ENCODE measurements around the gene ZNF22. TPM values are rescaled to one million over a fixed set of nuclear protein-coding genes. Genes with fewer than 3 reads are reported as not detected.

ZNF22 gene
- total RNA-seq (10 to 100 TPM; 11.0 to 17.2 (median 15.4) TPM), polyA plus RNA-seq (10 to 100 TPM; 16.2 to 16.3 TPM)
- long read RNA-seq, donor 1, transcript ZNF22-201 (2 exons, 2,551 nt), result major isoform, 31 of 36 reads
- long read RNA-seq, donor 1, partial matches to known transcripts, result 0 of 36 reads
- long read RNA-seq, donor 1, other reads (novel, unspliced or antisense), result 5 of 36 reads
- long read RNA-seq, donor 2, transcript ZNF22-201 (2 exons, 2,551 nt), result major isoform, 24 of 26 reads
- long read RNA-seq, donor 2, partial matches to known transcripts, result 0 of 26 reads
- long read RNA-seq, donor 2, other reads (novel, unspliced or antisense), result 2 of 26 reads
- long read RNA-seq, donor 3, transcript ZNF22-201 (2 exons, 2,551 nt), result major isoform, 29 of 31 reads
- long read RNA-seq, donor 3, partial matches to known transcripts, result 0 of 31 reads
- long read RNA-seq, donor 3, other reads (novel, unspliced or antisense), result 2 of 31 reads

DNA sequence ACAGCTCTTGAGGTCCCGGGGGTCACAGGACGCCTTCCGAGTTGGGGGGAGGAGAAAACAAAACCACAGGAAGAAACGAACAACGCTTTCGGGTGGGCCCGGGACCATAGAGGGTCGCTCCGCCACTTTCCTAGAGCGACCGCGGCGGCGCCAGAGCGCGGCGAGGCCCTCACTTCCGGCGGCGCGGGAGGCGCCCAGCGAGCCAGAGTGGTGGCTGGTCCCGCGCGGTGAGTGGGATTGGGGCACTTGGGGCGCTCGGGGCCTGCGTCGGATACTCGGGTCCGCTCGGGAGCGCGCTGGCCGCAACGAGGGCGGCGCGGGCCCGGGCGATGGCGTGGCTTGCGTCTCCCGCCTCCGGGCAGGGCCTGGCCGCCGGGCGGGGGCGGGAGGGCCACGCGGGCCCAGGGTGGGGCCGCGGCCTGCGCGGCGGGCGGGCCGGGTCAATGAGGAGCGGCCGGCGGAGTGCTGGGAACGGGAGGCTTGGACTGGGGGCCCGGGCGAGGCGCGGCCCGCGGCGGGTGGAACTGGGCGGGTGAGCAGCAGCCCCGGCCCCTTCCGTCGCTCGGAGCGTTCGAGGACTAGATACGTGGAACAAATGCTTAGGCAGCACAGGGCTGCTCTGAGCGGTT, at the start of gene ZNF22:
Gene ZNF22 (plus strand): TSS at position 172 of the 629 bp plus-strand sequence. CDS start 2,446 bp downstream, outside the sequence.
- WGBS, 2 donors, result 1% methylated on average over 60 to 79 of the region's 79 CpGs
- Histone ChIP-seq H3K9me3 (peaks cover 0 to 9% (median 0%) of the 10 kb centered on the region in 11 donors), H3K4me1 (peaks cover 19 to 83% (median 70%) of the 10 kb centered on the region in 9 donors), H3K27me3 (no peaks in the 10 kb centered on the region), H3K36me3 (peaks cover 0 to 29% (median 15%) of the 10 kb centered on the region in 9 donors), H3K4me3 (peak within 1 kb of the TSS; percentile 29 to 75 (median 68)), H3K27ac (peak within 1 kb of the TSS; percentile 94 to 100 (median 97))
- ATAC-seq (peak; percentile 50 to 83 (median 68)), DNase-seq (peak; percentile 80 to 81)
- peak in 3 of 9 donors; percentile 24 to 37 (median 32) for TF ChIP-seq CTCF (IDR thresholded peaks at IDR 0.05)
- intact Hi-C loops (cut with DNase I), result loop anchor here in 2 of 10 donors (2.0 to 10.0 kb wide), 3 partner anchors 22 to 234 kb away; partner anchors contain the start of gene DEPP1 (in 1 of the 2)

DNA sequence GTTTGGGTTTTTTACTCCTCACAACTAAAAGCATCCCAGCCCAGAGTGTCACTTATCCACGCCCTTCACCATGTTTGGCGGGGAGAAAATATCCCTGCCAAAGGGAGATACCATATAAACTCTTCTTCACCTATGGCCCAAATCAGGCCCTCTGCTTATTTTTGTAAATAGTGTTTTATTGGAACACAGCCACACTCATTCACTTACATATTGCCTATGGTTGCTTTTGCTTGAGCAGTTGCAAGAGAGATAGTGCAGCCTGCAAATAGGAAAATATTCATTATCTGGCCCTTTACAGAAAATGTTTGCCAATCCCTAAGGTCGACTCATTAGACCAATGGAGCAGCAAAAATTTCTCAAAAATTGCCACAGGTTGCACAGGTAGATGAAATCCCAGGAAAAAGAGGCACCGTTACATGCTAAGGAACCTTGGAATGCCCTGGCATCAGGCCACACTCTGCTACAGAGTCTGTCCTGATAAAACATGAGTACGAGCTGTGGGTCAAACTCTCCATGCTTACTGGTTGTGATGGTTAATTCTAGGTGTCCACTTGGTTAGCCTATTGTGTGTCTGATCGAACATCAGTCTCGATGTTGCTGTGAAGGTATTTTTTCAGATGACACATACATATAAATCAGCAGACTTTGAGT, 49.0 kb upstream of the ZNF22 start:
- H3K27me3 ChIP-seq, result no peaks in the 10 kb centered on the region
- no peak overlapping the region for H3K4me3 ChIP-seq
- peaks cover 0 to 2% (median 0%) of the 10 kb centered on the region in 11 donors for H3K9me3 ChIP-seq
- no peak for TF ChIP-seq CTCF (IDR thresholded peaks at IDR 0.05)
- H3K27ac ChIP-seq, result no peak overlapping the region
- intact Hi-C loops (cut with DNase I), result no loop called here
- H3K36me3 ChIP-seq, result peaks cover 0 to 26% (median 3%) of the 10 kb centered on the region in 9 donors
- DNase-seq (peak in 1 of 2 donors; percentile 1), ATAC-seq (no peak)
- H3K4me1 ChIP-seq, result peaks cover 5 to 78% (median 64%) of the 10 kb centered on the region in 9 donors
- WGBS, 2 donors, result 79 to 83% methylated on average over 7 of the region's 7 CpGs

- no peak overlapping the region for H3K4me3 ChIP-seq
- peaks cover 0 to 27% (median 6%) of the 10 kb centered on the region in 9 donors for H3K36me3 ChIP-seq
- intact Hi-C loops (cut with DNase I), result no loop called here
- 20 to 31% methylated on average over 2 of the region's 2 CpGs for WGBS, 2 donors
- ATAC-seq (no peak), DNase-seq (peak in 1 of 2 donors; percentile 2)
- peak overlapping the region in 3 of 10 donors; percentile 31 to 39 (median 31) for H3K27ac ChIP-seq
- TF ChIP-seq CTCF (IDR thresholded peaks at IDR 0.05), result no peak
- H3K9me3 ChIP-seq, result peaks cover 0 to 6% (median 0%) of the 10 kb centered on the region in 11 donors
- H3K4me1 ChIP-seq, result peaks cover 5 to 83% (median 72%) of the 10 kb centered on the region in 9 donors
- no peaks in the 10 kb centered on the region for H3K27me3 ChIP-seq
Measured at GRCh38 chr10:44952779-44953231, 47.9 kb upstream of the ZNF22 start.

GRCh38 chr10:44954042-44954441, 46.7 kb upstream of the ZNF22 start:
- no peak for ATAC-seq
- peaks cover 0 to 27% (median 6%) of the 10 kb centered on the region in 9 donors for H3K36me3 ChIP-seq
- peaks cover 0 to 6% (median 0%) of the 10 kb centered on the region in 11 donors for H3K9me3 ChIP-seq
- DNase-seq, result no peak
- intact Hi-C loops (cut with DNase I), result no loop called here
- no peak for TF ChIP-seq CTCF (IDR thresholded peaks at IDR 0.05)
- H3K4me1 ChIP-seq, result peaks cover 9 to 80% (median 72%) of the 10 kb centered on the region in 9 donors
- no peaks in the 10 kb centered on the region for H3K27me3 ChIP-seq
- no peak overlapping the region for H3K27ac ChIP-seq
- no peak overlapping the region for H3K4me3 ChIP-seq
